Endometrial microvascular endothelial cells (primary cell): ENCODE measurements around the gene FRMD4A. TPM values are rescaled to one million over a fixed set of nuclear protein-coding genes. Genes with fewer than 3 reads are reported as not detected.

ENCODE experiments used
- in situ Hi-C: cut with HindIII; loops from 2 replicates; pipeline ENCODE4 v1.10.0; 2017; ENCODE audit warnings: low sequenced_read_pairs, low pct_unique_long_range_greater_than_20kb; ENCODE audit errors: inconsistent ontology term
- total RNA-seq: library from RNA; depleted of rRNA; stranded (reverse); fragments of >200 nt; gene quantifications from one replicate; pipeline ENCODE4 v1.2.3, GENCODE V29; 2015; ENCODE audit errors: inconsistent ontology term

Gene FRMD4A
- total RNA-seq, 1 donor from 2014 or later: 62.2 TPM

- in situ Hi-C loops: no loop called here
These were observed 18.4 kb upstream of the FRMD4A start for GRCh38 chr10:14349081-14349480.

GRCh38 chr10:14345262-14345661 lies 14.5 kb upstream of the FRMD4A start:
- in situ Hi-C loops: no loop called here

- in situ Hi-C loops: no loop called here
These were observed 9.5 kb upstream of the FRMD4A start for GRCh38 chr10:14340051-14340744.

DNA sequence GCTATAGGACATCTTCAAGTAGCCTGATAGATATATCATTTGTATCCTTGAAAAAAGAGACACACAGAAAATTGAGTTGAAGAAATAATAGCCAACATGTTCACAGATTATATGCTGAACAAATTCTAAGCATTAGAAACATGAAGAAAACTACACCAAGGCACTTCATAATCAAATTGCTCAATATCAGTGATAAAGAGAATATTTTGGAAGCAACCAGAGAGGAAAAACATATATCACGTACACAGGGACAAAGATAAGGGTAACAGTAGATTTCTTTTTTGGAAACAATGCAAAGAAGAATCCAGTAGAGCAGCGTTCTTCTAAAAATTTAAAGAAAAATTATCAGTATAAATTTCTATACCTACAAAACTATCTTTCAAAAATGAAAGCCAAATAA lies 6.0 kb upstream of the FRMD4A start:
- in situ Hi-C loops: no loop called here

DNA sequence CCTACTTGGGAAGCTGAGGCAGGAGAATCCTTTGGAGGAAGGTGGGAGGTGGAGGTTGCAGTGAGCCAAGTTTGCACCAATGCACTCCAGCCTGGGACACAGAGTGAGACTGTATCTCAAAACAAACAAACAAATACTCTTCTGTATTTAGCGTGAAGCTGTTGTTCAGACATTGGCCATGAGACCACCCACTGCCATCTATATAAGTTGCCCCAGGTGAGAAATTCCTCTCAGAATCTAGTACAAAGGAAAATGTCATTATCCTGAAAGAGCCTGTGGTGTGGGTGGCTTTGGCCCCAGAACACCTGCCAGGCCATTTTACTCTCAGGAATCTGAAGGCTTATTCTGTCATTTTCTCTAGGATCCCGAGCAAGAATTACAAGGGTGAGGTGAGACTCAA lies 4.0 kb upstream of the FRMD4A start:
- in situ Hi-C loops: no loop called here

- in situ Hi-C loops: no loop called here
These were observed 2.9 kb upstream of the FRMD4A start for GRCh38 chr10:14333606-14334005.

- in situ Hi-C loops: no loop called here
These were observed 2.2 kb upstream of the FRMD4A start for GRCh38 chr10:14332903-14333302.

DNA sequence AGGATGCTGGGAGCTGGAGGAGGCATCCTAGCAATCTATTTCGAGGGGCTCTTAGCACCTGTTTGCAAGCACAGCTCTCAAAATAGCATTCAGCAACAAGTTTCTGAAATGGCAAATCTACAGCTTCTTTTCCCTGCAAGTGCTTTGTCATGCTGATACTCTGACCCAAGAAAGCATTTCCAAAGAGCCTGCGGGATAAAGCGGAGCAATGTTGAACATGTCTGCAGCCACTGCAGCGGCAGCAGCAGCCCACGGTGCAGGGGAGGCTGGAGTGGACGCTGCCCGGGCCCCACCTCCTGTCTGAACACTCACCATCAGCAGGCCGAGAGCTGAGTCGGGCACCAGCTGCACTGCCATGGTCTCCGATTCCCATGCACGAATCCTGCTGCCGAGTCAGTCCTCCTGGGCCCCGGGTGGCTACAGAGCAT lies 964 bp downstream of the FRMD4A start:
- in situ Hi-C loops: no loop called here

DNA sequence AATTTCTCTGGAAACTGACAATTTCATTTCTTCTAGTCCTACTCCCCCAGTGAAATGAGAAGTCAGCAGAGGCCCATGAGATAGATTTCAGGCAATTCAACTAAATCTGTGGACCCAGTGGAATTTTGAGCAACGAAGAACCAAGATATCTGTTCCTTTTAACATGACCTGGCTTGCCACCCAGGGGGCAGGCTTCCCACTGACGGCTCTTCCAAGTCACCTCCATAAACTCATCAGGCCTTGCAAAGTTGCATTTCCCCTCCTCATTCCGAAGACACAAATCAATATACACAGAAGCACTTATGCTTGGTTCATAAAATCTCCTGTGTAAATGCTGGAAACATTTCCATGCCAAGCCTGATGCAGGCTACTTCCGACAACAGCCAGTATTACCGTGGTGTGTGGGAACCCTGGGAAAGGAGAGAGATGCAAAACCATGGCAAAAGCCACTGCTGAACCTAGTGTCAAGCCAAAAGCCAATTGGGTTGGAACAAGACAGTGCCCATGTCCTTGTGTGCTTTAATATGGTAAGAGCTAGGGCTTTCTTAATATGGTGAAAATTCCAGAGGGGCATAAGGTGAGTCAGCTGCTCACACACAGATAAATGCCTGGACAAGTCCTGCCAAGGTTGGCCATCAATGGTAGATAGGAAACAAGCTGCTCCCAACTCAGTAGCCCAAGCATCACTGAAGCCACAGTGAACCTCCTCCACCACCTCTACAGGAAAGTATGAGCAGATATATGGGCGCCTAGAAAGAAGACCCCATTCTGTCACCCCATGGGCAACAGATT lies 1.6 kb downstream of the FRMD4A start:
- in situ Hi-C loops: no loop called here

DNA sequence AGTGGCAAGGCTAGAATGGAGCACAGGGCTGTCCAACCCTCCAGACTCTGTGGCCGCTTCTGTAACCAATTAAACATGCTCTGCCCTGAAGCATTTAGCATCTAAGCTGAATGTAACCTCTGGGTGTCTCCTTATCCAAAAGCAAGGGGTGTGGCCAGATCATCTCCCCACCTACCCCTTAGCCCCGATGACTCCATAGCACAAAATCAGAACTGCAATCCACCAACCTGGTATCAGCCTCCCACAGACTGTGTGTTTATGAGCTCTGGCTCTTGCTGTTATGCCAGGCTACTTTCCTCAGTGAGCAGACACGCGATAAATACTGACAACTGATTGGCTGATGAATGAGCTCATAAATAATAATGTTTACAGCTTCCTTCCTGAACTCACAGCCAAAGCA lies 3.2 kb downstream of the FRMD4A start:
- in situ Hi-C loops: no loop called here

DNA sequence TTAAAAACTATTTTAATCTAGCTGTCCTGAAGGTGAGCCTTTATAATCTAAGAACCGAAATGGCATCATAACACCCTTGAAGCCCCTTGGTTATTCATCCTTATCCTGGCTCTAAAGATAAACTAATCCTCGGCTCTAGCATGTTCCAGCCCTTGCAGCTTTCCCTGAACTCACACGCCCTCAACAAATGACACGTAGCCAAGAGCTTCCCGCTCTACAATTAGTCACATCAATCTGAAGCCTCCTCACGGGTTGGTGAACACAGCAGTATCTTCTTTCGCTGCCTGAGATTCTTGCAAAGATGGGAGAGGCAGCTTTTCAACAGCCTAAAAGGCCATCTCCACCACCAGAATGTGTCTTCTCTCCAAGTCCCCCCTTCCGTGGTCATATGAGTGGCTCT lies 4.1 kb downstream of the FRMD4A start:
- in situ Hi-C loops: no loop called here

DNA sequence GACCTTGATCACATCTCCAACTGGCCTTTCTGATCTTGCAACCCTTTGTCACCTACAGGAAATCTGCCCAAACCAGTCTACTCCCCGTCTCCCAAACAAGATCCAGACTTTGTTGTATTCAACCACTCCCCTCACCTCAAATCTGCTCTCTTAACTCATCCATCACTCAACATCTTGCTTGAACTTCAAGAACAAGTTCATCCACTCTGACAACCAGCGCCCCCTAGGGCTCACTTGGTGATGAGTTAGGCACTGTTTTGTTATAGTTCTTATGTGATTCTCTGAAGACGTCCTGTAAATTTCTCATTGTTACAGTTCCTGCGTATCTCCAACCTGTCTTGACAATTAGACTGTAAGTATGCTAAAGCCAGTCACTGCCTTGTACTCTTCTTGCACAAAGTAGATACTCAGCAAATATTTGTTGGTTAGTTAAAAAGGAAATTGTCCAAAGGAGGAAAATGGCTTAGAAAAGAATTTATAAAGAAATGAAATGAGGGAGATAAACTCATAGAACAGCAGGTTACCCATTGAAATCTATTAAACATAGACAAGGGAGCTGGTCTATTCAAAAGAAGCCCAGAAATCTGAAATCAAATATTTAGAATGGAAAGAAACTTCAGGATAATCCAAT lies 5.3 kb downstream of the FRMD4A start:
- in situ Hi-C loops: no loop called here

DNA sequence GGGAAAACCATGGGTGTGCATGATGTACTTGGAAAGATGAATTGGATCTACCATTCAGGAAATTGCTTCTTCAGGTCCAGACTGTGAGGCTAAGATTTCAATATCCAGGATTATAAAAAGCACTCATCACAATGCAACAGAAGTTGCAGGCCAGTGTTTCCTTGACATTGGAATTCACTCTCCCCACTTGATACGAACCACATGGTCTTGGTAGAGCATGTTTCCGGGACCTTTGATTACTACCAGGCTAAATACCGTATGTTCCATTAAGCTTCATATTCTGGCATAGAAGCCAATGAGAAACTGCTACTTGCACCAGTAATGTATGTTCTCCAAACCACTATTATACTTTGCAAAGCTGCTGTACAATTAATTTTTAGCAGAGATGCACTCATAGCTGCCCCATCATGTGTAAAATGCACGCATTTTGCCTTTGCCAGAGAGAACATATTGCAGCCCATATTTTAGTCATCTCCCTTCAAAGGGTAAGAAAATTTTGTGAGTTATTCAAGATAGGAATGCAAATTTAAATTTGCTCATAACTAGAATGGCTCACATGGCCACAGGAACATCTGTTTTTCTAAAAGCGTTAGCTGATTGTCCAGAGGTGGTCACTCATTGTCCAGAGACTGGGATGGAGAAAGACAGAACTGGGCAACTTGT lies 8.1 kb downstream of the FRMD4A start:
- in situ Hi-C loops: no loop called here

DNA sequence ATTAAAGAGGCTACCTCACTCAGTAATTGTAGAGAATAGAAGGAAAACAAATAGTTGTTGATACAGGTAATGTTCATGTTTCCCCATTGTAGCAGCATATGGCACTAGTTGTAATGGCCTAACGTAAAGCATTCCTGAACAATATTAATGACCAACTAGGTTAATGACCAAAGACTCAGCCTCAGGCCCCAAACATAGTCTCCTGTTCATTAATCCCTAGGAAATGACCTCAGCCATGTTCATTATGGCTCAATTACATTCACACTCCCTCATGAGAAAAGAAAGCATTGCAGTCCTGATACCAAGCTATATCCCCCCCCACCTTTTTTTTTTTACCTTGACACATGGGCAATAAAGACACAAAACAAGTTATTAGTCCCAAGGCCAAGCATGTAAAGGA lies 12.7 kb downstream of the FRMD4A start:
- in situ Hi-C loops: no loop called here

- in situ Hi-C loops: no loop called here
These were observed 18.7 kb downstream of the FRMD4A start for GRCh38 chr10:14312014-14312413.

DNA sequence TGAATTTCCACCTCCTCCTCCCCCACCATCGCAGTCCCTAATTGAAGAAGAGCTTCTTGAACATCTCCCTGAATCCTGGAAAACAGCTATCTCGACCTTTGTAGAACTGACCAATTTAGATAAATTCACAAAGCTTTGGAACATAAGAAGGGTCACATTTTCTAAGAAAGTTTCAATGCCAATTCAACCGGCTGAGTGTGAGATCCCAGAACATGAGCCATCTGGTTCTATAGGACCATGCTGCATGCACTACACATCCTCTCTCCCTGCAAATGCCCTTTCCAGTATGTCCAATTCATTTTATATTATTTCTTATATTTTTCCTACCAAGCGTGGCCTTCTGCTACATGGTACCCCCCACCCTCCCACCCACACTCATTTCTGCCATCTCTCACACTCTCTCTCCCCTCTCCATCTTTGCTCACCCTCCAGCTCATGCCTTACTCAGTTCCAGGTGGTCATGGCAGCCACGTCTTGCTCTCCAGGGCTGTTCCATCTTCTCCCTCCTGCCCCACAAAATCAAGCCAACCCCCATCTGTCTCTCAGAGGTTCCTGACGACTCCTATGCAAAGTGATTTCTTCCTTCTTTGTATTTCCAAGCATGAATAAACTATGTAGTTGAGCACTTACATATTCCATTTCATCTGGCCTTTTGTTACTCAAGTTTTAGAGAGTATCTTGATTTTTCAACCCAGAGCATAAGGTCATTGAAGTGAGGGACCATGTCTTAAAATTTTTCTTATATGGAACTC lies 19.3 kb downstream of the FRMD4A start:
- in situ Hi-C loops: no loop called here

GRCh38 chr10:14309593-14309992 lies 21.1 kb downstream of the FRMD4A start:
- in situ Hi-C loops: no loop called here

DNA sequence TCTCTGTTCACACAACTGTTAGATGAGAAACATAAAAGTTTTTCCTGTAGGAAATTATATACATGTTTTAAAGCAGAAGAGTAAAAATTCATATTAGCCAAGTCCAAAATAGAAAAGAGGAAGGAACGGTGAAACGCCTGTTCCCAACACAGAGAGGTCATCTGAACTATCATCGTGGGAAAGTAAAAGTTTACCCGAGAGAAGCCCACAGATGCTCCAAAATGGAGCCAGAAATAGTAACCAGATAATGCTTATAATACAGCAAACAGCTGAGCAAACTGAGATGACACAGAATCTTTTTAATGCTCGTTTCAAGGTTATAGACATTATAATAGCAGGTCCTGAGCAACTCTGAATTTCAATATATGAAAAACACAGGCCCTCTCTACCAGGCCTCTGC lies 24.5 kb downstream of the FRMD4A start:
- in situ Hi-C loops: no loop called here

- in situ Hi-C loops: no loop called here
These were observed 26.7 kb downstream of the FRMD4A start for GRCh38 chr10:14304046-14304445.
